Measurements from ENCODE around the gene SSBP2.

Gene SSBP2

DNA sequence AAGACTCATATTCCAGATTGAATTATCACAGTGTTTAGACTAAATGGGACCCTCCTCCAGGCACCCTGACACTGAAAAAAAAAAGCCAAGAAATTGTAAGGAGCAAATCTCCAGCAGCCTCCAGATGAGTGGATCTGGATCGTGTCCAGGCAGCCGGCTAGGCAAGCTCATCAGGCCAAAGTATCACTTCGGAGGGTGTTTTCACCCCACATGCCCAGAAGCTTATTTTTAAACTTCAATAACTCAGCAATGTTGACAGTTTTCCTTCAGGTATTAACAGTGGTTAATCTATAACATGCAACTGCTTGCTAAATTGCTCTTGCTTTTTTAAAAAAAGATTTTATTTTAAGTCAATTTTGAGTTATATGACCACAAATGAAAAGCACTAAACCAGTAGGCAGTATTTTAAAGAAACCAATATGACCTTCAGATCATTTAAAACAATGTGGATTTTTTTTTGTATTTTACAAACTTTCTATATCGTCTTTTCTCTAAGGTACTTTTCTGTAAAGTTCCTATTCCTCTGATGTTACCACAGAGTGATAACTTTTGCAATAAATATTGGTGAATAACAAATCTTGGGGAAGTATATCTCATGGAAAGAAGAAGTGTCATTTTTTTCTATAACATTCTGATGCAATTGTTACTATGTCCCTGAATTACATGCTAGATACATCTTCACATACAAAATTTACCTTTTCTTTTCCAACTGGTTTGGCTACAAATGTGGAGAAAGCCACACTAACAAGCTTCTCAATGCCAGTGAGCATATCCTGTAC is 387.6 kb downstream of the SSBP2 start:
- TF ChIP-seq TEAD4 (IDR thresholded peaks at IDR 0.05) (no peak), CEBPB (IDR thresholded peaks at IDR 0.05) (no peak), ZBTB7A (IDR thresholded peaks at IDR 0.05; ENCODE audit: low read depth) (no peak), FOXM1 (IDR thresholded peaks at IDR 0.05; ENCODE audit: borderline replicate concordance, low read depth) (no peak), CREB1 (IDR thresholded peaks at IDR 0.05; ENCODE audit: low read depth) (no peak), EGR1 (IDR thresholded peaks at IDR 0.05) (no peak), TCF12 (IDR thresholded peaks at IDR 0.05; ENCODE audit: low read depth) (no peak), EP300 (IDR thresholded peaks at IDR 0.05; ENCODE audit: borderline replicate concordance) (no peak), YY1 (IDR thresholded peaks at IDR 0.05; ENCODE audit: low read depth) (no peak), TAF1 (IDR thresholded peaks at IDR 0.05; ENCODE audit: low read depth) (no peak), NFIC (IDR thresholded peaks at IDR 0.05) (no peak), RAD21 (IDR thresholded peaks at IDR 0.05; ENCODE audit: low read depth) (no peak)
- TF ChIP-seq, protein P1, sequence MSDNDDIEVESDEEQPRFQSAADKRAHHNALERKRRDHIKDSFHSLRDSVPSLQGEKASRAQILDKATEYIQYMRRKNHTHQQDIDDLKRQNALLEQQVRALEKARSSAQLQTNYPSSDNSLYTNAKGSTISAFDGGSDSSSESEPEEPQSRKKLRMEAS (IDR thresholded peaks at IDR 0.05): no peak
- TF ChIP-seq, protein P2, sequence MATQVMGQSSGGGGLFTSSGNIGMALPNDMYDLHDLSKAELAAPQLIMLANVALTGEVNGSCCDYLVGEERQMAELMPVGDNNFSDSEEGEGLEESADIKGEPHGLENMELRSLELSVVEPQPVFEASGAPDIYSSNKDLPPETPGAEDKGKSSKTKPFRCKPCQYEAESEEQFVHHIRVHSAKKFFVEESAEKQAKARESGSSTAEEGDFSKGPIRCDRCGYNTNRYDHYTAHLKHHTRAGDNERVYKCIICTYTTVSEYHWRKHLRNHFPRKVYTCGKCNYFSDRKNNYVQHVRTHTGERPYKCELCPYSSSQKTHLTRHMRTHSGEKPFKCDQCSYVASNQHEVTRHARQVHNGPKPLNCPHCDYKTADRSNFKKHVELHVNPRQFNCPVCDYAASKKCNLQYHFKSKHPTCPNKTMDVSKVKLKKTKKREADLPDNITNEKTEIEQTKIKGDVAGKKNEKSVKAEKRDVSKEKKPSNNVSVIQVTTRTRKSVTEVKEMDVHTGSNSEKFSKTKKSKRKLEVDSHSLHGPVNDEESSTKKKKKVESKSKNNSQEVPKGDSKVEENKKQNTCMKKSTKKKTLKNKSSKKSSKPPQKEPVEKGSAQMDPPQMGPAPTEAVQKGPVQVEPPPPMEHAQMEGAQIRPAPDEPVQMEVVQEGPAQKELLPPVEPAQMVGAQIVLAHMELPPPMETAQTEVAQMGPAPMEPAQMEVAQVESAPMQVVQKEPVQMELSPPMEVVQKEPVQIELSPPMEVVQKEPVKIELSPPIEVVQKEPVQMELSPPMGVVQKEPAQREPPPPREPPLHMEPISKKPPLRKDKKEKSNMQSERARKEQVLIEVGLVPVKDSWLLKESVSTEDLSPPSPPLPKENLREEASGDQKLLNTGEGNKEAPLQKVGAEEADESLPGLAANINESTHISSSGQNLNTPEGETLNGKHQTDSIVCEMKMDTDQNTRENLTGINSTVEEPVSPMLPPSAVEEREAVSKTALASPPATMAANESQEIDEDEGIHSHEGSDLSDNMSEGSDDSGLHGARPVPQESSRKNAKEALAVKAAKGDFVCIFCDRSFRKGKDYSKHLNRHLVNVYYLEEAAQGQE (IDR thresholded peaks at IDR 0.05; ENCODE audit: low read depth): no peak
- TF ChIP-seq, protein P3, sequence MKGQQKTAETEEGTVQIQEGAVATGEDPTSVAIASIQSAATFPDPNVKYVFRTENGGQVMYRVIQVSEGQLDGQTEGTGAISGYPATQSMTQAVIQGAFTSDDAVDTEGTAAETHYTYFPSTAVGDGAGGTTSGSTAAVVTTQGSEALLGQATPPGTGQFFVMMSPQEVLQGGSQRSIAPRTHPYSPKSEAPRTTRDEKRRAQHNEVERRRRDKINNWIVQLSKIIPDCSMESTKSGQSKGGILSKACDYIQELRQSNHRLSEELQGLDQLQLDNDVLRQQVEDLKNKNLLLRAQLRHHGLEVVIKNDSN (IDR thresholded peaks at IDR 0.05): no peak

All from Ishikawa (cell line).